Endothelial cell of umbilical vein (primary cell): ENCODE results near the gene LRRC56. TPM values are rescaled to one million over a fixed set of nuclear protein-coding genes. Genes with fewer than 3 reads are reported as not detected.

ENCODE experiments used
- BruUV-seq: library from RNA; stranded (reverse); fragments of 400-500 nt; replicated peaks from 2 replicates; lab custom pipeline; 2021; lab: Mats Ljungman, UMichigan
- CTCF ChIA-PET: fragments of 300-600, 350-600 bp; sonication (Branson Sonifier 250); formaldehyde crosslinking; loops from one replicate; lab custom pipeline; 2021; ENCODE audit warnings: antibody characterized with exemption, inconsistent platforms; lab: Charles Lee
- POLR2A ChIA-PET: fragments of 300-600, 350-600 bp; sonication (Branson Sonifier 250); formaldehyde crosslinking; loops from one replicate; lab custom pipeline; 2021; ENCODE audit warnings: antibody characterized with exemption, inconsistent platforms; lab: Charles Lee
- DNase-seq: peaks from one replicate; pipeline ENCODE4 v3.0.0-alpha.2; 2011; ENCODE audit warnings: low read depth, low spot score
- FAIRE-seq: peaks from 2 replicates; lab custom pipeline; 2011; peaks lifted over from hg19 to GRCh38; lab: Jason Lieb, UNC
- H2AFZ ChIP-seq: 2 replicates; pipeline ENCODE4 v1.6.0; 2012; ENCODE audit warnings: low read depth, low read length, control low read depth, inconsistent platforms
- H3K27ac ChIP-seq: 2 replicates; pipeline ENCODE4 v1.5.1; 2011; ENCODE audit warnings: low read depth, mild to moderate bottlenecking, control low read depth, low read length, moderate library complexity; ENCODE audit not compliant: insufficient read depth
- H3K27me3 ChIP-seq, 2 experiments: 2 replicates each; pipeline versions ENCODE4 v1.6.0 to v1.6.1; 2011; ENCODE audit warnings: low read length in 2 of 2, mixed read lengths in 1 of 2; ENCODE audit not compliant: control insufficient read depth in 2 of 2, insufficient read depth in 2 of 2
- H3K36me3 ChIP-seq, 2 experiments: 2 replicates in 1 of 2; 3 replicates in 1 of 2; pipeline ENCODE4 v1.5.1; 2011; ENCODE audit warnings: low read length in 2 of 2, mild to moderate bottlenecking in 1 of 2, moderate library complexity in 1 of 2; ENCODE audit not compliant: control insufficient read depth in 2 of 2, insufficient read depth in 2 of 2; ENCODE audit errors: extremely low read depth in 1 of 2
- H3K4me1 ChIP-seq: 3 replicates; pipeline ENCODE4 v1.5.1; 2011; ENCODE audit warnings: mild to moderate bottlenecking, low read length; ENCODE audit not compliant: control insufficient read depth, insufficient read depth; ENCODE audit errors: extremely low read depth
- H3K4me2 ChIP-seq: 2 replicates; pipeline ENCODE4 v1.6.1; 2011; ENCODE audit warnings: low read length, control low read depth, mixed read lengths; ENCODE audit not compliant: insufficient read depth
- H3K4me3 ChIP-seq, 3 experiments: fragments of 200-600 bp in 1 of 3; sonication (generic), shearing (Covaris generic) in 1 of 3; replicated peaks in 1 of 3; 2 replicates each; pipeline ENCODE4 v1.5.1; 2011 to 2016; ENCODE audit warnings: control low read depth in 3 of 3, low read length in 3 of 3, mild to moderate bottlenecking in 2 of 3, inconsistent platforms in 1 of 3, low read depth in 1 of 3, moderate library complexity in 1 of 3; ENCODE audit not compliant: insufficient read depth in 1 of 3
- H3K79me2 ChIP-seq: 2 replicates; pipeline ENCODE4 v1.6.0; 2012; ENCODE audit warnings: low read length, inconsistent platforms; ENCODE audit not compliant: control insufficient read depth, insufficient read depth
- H3K9ac ChIP-seq: replicated peaks from 2 replicates; pipeline ENCODE3; 2011; ENCODE audit warnings: low read length, control low read depth; ENCODE audit not compliant: insufficient read depth; ENCODE audit errors: extremely low read depth
- H3K9me1 ChIP-seq: replicated peaks from 3 replicates; pipeline ENCODE4 v1.6.0; 2011; ENCODE audit warnings: mild to moderate bottlenecking, low read length; ENCODE audit not compliant: control insufficient read depth, insufficient read depth; ENCODE audit errors: extremely low read depth
- H3K9me3 ChIP-seq: replicated peaks from 2 replicates; pipeline ENCODE4 v1.5.1; 2012; ENCODE audit warnings: low read length, inconsistent platforms; ENCODE audit not compliant: control insufficient read depth, insufficient read depth
- H4K20me1 ChIP-seq: replicated peaks from 2 replicates; pipeline ENCODE3; 2011; ENCODE audit warnings: mild to moderate bottlenecking, low read length; ENCODE audit not compliant: control insufficient read depth, insufficient read depth; ENCODE audit errors: extremely low read depth
- CTCF ChIP-seq, 2 donors: IDR thresholded peaks; 1 replicate in 1 of 2; 2 replicates in 1 of 2; pipeline ENCODE4 v1.5.1; 2011; ENCODE audit warnings: low read length in 2 of 2, mild to moderate bottlenecking in 2 of 2, moderate library complexity in 2 of 2, control low read depth in 1 of 2, inconsistent platforms in 1 of 2, low read depth in 1 of 2; ENCODE audit not compliant: insufficient read depth in 1 of 2; ENCODE audit errors: extremely low read depth in 1 of 2
- EZH2 ChIP-seq: IDR thresholded peaks from 2 replicates; pipeline ENCODE4 v1.6.1; 2012; ENCODE audit warnings: borderline replicate concordance, low read depth, mild to moderate bottlenecking, moderate library complexity, low read length, inconsistent platforms; ENCODE audit not compliant: severe bottlenecking
- FOS ChIP-seq: IDR thresholded peaks from 2 replicates; pipeline ENCODE4 v1.6.1; 2011; ENCODE audit warnings: mild to moderate bottlenecking, low read length, moderate library complexity, borderline replicate concordance; ENCODE audit not compliant: insufficient read depth
- GATA2 ChIP-seq: IDR thresholded peaks from 2 replicates; pipeline ENCODE4 v1.7.0; 2011; ENCODE audit warnings: low read depth, mild to moderate bottlenecking, moderate library complexity, mixed read lengths, low read length; ENCODE audit not compliant: insufficient read length, insufficient read depth
- JUN ChIP-seq: IDR thresholded peaks from 2 replicates; pipeline ENCODE4 v1.6.1; 2011; ENCODE audit warnings: borderline replicate concordance, low read depth; ENCODE audit not compliant: insufficient read length, insufficient read depth
- MAX ChIP-seq: IDR thresholded peaks from 2 replicates; pipeline ENCODE4 v1.6.1; 2011; ENCODE audit not compliant: insufficient read depth, insufficient read length
- MYC ChIP-seq: IDR thresholded peaks from one replicate; pipeline ENCODE4 v1.6.1; 2011; ENCODE audit warnings: mild to moderate bottlenecking, low read depth, low read length
- POLR2A ChIP-seq: IDR thresholded peaks from 2 replicates; pipeline ENCODE4 v1.6.1; 2012; ENCODE audit warnings: low read depth, mild to moderate bottlenecking, control low read depth, low read length
- POLR2AphosphoS5 ChIP-seq: IDR thresholded peaks from 2 replicates; pipeline ENCODE4 v1.6.1; 2012; ENCODE audit warnings: low read depth, mild to moderate bottlenecking, control low read depth, low read length, moderate library complexity; ENCODE audit not compliant: insufficient read depth
- dilution Hi-C: fragments of 300-500 bp; cut with MboI; formaldehyde crosslinking; loops from one replicate; pipeline ENCODE4 v1.15.0; 2019; ENCODE audit warnings: low sequenced_read_pairs; ENCODE audit not compliant: extremely low pct_ligation_motif_present
- intact Hi-C: fragments of 100-400 bp; cut with micrococcal nuclease; formaldehyde crosslinking; loops from one replicate; pipeline ENCODE4 v1.10.0; 2022
- polyA plus RNA-seq, 4 experiments: library from polyadenylated mRNA; depleted of rRNA in 3 of 4; stranded (reverse) in 3 of 4; unstranded in 1 of 4; fragments of >200 nt; gene quantifications; 2 replicates each; pipeline versions ENCODE4 v1.2.1 to v1.2.3, GENCODE V29; 2011 to 2012; ENCODE audit warnings: missing spikeins in 1 of 4
- total RNA-seq: library from RNA; stranded (reverse); gene quantifications from 2 replicates; pipeline ENCODE4 v1.2.3, GENCODE V29; 2021

Gene LRRC56
- total and polyA plus RNA-seq, 2 donors (not counting 3 experiments of a cell fraction or from before 2014, with no cell fraction given) = 0.47 to 0.55 TPM

- DNase-seq (no peak), FAIRE-seq (no peak)
- Histone ChIP-seq H3K4me3 (no peak overlapping the region), H3K4me1 (no peaks in the 10 kb centered on the region), H3K36me3 (peaks cover 23 to 55% of the 10 kb centered on the region in 2 experiments), H4K20me1 (no peaks in the 10 kb centered on the region), H3K9me1 (no peaks in the 10 kb centered on the region), H3K9ac (no peak overlapping the region), H3K9me3 (no peaks in the 10 kb centered on the region), H2AFZ (no peak overlapping the region), H3K4me2 (no peak overlapping the region), H3K27ac (no peak overlapping the region), H3K79me2 (no peaks in the 10 kb centered on the region), H3K27me3 (no peaks in the 10 kb centered on the region)
- TF ChIP-seq FOS = no peak
- TF ChIP-seq EZH2 = no peak
- no peak for TF ChIP-seq POLR2A
- TF ChIP-seq POLR2AphosphoS5 = no peak
- TF ChIP-seq MAX = no peak
- no peak for TF ChIP-seq MYC
- no peak for TF ChIP-seq JUN
- no peak for TF ChIP-seq GATA2
- no peak for TF ChIP-seq CTCF (IDR thresholded peaks at IDR 0.05; ENCODE audit: extremely low read depth in 1 of 2, insufficient read depth in 1 of 2, low read depth in 1 of 2, low read length in 2 of 2)
- dilution Hi-C loops (no loop called here), intact Hi-C loops (no loop called here)
- ChIA-PET CTCF (no interaction called here), POLR2A (no interaction called here)
- BruUV-seq = no TSS peak
Measured at GRCh38 chr11:598005-598680, 60.8 kb downstream of the LRRC56 start.
